GM21360 (cell line): Measurements from ENCODE around the gene UBAP1.
"Not testable (repeated sequence)": the region's sequence is repeated elsewhere in the genome, so short reads cannot be mapped to it uniquely, and the experiment has no call there.

ENCODE experiments used
- ATAC-seq: cut with Tn5 transposase; IDR thresholded peaks from one replicate; pipeline ENCODE4 v1.9.1; 2021; ENCODE audit warnings: mild to moderate bottlenecking, moderate library complexity; ENCODE audit not compliant: unreplicated experiment

The UBAP1 gene

DNA sequence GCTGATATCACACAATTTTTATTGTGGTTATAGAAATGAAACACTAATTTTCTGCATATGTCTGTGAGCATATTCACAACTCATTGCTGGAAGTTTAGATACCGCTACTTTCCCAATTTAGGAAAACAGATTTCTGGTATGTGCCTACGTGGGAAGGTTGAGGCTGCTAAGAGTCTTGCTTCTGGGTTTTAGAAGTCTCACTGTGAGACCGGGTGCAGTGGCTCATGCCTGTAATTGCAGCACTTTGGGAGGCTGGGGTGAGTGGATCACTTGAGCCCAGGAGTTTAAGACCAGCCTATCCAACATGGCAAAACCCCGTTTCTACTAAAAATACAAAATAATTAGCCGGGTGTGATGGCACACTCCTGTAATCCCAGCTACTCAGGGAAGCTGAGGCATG, 39.6 kb downstream of the UBAP1 start:
- ATAC-seq = no peak

DNA sequence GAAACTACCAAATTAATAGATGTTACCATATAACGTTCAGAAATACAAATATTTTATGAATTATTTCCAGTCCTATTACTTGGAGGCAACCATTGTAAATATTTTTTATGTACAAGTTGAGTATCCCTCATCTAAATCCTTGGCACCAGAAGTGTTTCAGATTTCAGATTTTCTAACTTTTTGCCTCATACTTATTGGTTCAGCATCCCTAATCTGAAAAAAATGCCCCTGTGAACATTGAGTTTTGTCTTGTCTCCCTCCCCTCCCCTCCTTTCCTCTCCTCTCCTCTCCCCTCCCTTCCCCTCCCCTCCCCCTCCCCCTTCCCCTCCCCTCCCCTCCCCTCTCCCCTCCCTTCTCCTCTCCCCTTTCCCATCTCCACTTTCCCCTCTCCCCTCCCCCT, 40.6 kb downstream of the UBAP1 start:
- no peak for ATAC-seq

DNA sequence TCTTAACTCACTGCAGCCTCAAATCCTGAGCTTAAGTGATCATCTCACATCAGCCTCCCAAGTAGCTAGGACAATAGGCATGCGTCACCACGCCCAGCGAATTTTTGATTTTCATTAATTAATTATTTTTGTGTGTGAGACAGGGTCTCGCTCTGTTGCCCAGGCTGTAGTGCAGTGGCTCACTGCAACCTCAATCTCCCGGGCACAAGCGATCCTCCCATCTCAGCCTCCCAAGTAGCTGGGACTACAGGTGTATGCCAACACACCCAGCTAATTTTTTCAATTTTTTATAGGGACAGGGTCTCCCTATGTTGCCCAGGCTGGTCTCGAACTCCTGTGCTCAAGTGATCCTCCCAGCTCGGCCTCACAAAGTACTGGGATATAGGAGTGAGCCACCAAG, 41.4 kb downstream of the UBAP1 start:
- no peak for ATAC-seq

DNA sequence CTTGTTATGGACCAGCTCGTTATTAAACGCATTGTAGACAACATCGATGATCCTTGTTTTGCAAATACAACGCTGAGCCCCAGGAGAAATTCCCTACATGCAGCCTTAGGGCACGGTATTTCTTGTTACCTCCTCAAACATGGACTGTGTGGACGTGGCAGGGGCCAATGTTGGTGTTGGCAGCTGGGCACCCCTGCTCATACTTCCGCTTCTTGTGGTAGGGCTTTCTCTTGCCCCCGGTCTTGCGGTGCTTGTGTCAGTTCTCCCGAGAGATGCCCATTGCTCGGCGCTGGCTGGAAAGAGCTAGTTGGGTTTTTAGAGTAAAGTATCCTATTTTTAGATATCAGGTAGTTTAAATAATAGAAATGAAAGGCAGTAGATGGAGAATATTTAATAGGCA, 45.5 kb downstream of the UBAP1 start:
- no peak for ATAC-seq

DNA sequence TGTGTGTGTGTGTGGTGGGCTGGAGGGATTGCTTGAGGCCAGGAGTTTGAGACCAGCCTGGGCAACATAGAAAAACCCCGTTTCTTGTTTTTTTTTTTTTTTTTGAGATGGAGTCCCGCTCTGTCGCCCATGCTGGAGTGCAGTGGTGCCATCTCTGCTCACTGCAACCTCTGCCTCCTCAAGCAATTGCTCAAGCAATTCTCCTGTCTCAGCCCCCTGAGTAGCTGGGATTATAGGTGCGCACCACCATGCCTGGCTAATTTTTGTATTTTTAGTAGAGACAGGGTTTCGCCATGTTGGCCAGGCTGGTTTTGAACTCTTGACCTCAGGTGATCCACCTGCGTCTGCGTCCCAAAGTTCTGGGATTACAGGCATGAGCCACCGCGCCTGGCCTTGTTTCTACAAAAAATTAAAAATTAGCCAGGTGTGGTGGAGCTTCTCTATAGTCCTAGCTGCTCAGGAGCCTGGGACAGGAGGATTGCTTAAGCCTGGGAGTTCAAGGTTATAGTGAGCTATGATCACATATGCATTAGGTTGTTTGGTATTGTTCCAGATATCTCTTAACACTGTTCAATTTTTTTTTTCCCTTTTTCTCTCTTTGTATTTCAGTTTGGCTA, 47.4 kb downstream of the UBAP1 start:
- ATAC-seq = not testable (repeated sequence)

DNA sequence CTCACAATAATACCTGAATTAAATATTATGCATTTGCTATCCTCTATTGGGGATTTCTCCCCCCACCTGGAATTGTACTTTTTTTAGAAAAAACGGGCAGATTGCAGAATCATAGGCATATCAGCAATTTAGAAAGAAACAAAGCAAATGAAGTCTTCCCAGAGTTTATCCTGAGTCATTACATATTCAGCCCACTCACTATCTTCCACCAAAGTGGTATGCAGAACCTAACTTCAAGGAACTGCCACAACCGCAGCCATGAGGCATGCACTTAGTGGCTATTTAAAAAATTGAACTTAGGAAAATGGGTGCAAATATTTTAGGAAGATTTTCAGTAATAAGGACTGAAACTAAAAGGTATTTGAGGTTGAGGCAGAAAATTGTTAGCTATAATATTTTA, 48.6 kb downstream of the UBAP1 start:
- ATAC-seq = no peak

DNA sequence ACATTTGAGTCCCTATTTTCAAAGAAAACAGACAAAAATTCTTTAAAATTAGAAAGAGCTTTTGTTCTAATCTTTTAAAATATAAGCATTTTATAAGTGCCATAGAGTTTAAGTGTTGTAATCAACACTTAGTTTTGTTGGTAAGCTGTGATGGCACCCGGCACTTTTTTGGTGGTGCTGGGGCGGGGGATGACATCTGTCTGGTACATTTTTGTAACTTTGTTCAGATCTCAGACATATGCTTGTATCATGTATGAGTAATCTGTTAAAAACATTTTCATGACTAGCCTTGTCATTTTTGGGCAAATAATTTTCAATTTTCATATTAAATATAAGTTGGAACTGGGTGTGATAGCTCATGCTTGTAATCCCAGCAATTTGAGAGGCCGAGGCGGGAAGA, 51.7 kb downstream of the UBAP1 start:
- ATAC-seq = no peak

DNA sequence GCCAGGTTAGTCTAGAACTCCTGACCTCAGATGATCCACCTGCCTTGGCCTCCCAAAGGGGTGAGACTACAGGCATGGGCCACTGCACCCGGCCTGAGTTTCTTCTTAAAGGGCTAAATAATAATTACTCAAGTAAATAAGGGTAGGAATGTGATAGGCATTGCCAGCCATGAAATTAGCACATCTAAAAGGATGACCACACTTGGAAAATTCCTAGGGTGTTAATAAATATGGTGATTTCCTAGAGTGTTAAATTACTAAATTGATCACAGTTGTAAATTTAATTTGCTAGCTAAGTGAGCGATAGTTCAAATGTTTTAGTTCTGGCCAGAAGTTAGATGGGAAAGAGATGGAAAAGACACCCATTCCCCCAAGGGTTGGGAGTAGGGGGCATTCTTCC, 53.4 kb downstream of the UBAP1 start:
- no peak for ATAC-seq

DNA sequence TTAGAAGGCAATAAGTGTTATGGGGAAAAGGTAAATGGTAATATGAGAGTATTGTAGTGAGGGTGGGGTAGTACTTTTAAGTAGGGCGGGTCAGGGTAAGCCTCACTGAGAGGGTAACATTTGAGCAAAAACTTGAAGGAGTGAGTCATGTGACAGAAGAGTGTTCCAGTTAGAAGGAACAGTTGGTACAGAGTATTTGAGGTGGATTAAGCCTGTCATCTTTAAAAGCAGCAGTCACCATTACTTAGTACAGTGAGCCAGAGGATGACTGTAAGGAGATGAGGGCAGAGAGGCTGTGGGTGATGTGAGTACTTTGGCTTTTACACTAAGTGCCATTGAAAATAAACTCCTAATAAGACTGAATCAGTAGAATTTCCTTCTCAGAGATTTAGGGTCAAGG, 54.8 kb downstream of the UBAP1 start:
- no peak for ATAC-seq

DNA sequence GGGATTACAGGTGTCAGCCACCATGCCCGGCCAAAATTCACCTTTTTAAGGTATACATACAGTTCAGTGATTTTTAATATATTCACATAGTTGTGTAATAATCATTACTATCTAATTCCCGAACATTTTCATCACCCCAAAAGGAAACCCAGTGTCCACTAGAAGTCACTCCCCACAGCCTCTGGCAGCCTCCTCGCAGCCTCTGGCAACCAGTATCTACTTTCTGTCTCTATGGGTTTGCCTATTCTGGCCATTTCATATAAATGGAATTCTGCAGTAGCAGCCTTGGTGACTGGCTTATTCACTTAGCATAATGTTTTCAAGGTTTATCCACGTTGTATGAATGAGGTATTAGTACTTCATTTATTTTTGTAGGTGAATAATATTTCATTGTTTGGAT, 59.0 kb downstream of the UBAP1 start:
- ATAC-seq = no peak

DNA sequence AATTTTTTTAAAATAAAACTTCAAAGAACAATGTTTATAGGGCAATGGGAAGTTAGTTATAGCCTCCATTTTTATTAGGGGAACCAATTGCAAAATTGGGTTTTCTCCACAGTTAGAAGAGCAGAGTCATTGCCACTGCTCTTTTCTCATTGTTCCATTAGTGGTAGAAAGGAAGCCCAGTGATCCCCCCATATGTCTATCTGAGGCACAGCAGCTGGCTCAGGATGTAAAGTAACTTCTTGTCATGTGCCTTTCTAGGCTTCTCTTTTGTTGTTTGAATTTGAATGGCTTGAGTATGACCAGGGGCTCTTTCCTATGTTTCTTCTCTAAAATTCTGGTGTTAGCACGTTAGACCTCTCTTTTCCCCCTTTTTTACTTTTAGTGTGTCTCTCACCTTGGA, 61.2 kb downstream of the UBAP1 start:
- no peak for ATAC-seq

DNA sequence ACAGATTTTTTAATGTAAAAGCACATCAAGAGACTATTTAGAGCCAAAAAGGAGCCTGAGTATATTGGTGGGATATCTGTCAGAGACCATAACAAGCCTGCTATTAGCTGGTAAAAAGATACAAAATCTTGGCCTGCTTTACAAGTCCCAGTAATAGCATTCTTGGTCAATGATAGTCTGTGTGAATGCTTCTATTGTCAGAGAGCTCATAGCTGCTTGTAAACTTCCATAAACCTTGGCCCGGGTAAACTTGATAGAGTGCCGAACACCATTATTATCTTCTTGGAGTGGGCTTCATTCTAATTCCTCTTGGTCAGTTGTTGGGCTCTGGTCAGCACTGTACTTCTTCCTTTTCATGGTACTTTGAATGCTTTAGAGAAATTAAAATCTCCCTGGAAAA, 64.0 kb downstream of the UBAP1 start:
- no peak for ATAC-seq

DNA sequence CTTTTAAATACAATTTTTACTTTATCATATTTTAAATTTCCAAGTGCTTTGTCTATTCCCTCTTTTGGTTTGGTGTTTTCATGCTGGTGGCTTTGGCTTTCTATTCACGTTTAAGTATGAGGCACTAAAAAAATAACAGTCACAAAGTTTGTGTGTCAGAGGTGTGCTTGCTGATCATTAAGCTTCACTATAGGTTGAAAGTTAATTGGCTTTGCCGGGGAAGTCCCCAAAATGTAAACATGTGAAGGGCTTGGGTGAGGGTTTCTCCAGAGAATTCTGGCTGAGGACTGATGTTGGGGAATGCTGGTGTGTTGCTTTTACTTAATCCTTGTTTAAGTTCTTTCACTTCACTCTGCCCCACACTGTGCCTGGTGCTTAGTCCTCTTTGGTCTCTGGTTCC, 66.4 kb downstream of the UBAP1 start:
- not testable (repeated sequence) for ATAC-seq

DNA sequence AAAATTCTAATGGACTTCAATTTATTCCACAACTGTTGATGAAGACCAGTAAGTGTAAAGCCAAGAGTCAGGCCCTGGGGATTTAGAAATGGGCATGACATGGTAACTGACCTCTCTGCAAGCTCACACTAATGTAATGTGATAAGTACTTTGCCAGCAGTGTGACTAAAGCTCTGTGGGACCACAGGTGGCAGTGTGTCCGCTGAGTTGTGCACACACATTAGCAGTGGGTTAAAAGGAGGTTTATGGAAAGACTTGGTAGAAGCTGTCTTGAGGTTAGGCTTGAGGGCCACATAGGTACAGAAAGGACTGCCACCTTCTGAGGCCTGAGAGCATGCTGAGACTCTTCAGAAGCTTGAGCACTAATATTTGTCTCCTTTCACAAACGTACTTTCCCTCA, 67.6 kb downstream of the UBAP1 start:
- ATAC-seq = no peak

DNA sequence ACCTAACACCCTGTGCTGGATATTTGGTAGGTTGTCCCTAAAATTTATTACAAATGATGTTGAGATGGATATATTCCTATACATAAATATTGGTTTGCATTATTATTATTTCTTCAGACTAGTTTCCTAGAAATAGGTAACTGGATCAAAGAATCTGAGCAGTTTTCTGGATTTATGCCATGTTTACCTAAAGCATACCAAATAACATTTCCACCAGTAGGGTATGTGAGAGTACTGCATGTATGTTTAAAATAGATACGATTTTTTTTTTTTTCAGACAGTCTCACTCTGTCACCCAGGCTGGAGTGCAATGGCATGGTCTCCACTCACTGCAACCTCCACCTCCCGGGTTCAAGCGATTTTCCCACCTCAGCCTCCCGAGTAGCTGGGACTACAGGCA, 68.9 kb downstream of the UBAP1 start:
- ATAC-seq = not testable (repeated sequence)

DNA sequence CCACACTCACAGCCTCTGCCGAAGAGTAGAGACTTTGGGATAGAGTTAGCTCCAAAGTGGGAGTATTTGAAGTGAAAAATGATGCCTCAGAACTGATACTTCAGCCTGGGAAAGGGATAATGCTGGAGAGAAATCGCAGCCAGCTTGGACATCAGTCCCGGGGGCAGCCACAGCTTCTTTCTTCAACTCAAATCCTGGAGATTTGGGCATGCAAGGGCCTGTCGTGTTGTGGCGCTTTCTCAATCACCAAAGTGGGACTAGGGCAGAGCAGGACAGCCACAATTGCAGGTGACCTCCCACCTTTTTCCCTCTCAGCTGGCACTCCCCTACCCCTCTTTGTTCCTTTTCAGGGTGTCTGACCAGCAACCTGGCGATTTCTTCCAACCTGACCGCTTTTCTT, 70.4 kb downstream of the UBAP1 start:
- ATAC-seq = no peak

DNA sequence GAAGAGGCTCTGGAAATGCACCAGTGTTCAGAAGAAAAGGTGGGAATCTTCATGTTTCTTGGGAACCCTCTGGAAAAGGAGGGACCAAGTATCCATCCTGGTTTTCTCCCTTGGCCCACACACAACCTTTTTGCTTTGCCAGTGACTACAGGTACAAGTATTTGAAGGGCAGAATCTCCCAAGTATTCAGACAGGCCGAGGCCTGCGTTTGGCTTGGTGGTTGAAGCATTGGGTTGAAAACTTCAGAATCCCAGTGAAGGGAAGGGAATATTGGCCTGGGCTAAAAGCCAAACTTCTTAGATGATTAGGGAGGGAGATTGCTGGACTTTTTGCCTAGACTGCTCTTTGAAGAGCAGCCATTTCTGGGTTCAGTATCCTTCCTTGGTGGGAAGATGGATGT, 71.9 kb downstream of the UBAP1 start:
- ATAC-seq = no peak

DNA sequence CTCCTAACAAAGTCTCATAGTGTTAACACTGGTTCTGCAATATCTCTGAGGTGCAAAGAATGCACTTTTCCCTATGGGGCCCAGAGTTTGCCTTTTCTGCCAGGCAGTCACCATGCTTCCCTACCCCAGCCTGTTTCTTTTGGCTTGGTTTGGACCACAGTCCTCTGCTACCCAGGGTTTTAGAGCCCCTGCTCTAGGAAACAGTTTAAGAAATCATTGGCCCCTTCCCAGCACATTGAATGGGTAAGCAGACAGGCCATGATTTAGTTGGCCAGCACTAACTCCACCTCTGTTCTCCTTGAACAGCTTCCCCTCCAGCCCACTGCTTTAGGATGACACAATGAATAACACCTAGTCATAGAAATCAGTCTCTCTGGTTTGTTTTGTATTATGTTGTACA, 73.2 kb downstream of the UBAP1 start:
- ATAC-seq = no peak

DNA sequence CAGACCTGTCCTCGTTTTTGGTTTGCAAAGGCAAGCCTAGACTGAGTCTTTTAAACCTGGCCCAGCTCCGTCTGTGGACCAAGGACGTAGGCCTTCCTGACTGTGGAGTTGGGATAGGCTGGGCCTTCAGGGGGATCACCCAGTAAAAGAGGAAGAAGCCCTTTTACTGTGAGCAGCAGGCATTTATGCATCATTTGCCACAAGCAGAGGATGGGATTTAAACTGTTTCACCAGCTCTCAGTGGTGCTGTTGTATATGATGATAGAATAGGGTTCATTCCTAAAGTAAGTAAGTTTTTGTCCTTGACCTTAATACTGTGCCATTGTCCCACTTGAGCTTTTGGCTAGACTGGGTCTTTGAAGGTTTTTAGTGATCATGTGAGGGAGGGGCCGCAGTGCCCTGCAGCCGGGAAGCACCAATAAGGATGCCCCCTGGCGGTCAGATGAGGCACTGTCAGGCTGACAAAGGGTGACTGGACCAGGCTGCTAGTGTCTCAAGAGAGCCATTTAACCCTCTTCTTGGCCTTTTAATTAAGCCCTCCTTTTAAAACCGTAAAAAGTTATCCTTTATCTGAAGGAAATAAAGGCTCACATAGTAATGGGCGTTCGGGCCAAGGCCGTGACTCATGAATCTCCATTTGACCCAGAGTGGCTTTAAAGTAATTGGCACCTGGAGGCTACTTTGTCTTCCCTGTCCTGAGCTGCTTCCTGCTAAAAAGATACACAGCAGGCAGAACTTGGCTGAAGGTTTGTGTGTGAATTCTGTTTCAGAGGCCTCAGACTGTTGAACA, 74.0 kb downstream of the UBAP1 start:
- ATAC-seq = peak; percentile 47

DNA sequence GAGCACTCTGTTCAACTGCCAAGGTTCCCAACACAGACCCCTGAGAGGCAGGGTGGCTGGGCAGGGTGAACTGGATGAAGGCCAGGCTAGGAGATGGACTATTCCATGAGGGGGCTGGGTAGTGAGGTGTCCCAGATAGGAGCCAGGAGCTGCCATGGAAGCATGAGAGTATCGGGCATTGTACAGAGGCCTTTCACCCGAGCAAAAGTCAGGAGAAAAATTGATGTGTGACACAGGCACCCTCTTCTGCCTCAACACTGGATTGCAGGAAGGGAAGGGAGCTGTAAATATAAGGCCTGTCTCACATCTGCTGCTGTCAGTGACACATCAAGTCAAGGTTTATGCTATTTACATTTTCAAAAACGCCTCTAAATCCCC, 74.6 kb downstream of the UBAP1 start:
- ATAC-seq = no peak

DNA sequence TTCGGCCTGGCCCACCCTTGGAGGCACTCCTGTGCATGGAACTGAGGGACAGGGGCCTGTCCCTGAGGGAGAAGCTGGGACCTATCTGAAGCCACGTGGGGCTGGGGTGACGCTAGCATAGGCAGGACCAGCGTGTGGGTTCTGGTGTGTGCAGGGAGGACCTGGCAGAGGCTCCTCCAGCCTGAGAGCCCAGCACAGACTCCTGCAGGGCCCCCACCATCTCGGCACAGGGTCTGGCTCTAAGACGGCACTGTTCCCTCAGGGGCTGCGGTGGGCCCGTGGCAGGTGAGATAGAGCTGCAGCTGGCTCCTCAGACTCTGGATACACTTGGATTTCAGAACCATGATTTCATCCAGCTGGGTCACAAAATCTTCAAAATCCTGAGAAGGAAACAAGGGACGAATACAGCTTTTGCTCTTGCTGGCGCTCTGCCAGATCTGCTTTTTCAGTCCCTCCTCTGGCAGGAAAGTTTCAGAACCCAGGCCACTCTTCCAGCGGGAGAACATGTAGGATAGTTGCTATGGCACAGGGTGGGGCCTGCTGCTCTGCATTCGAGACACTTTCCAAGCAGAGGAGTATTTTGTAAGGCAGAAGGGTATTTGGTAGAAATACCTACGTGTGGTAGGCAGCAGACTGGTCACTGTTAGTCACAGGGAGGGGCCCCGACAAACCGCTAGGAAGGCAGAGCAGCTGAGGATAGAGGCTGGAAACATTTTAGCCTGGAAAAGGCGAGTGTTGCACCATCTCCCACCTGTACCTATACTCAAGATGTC, 75.5 kb downstream of the UBAP1 start:
- ATAC-seq = no peak
